Body of pancreas (tissue), 4 donors: ENCODE data around the gene PPM1N. TPM values are rescaled to one million over a fixed set of nuclear protein-coding genes. Genes with fewer than 3 reads are reported as not detected.

Source experiments
- ATAC-seq: fragments of 150-250 bp; one replicate; pipeline ENCODE4 v1.9.1; 2016
- DNase-seq, 4 donors: peaks; one replicate each; pipeline ENCODE4 v3.0.0-alpha.2; 2019
- H3K27ac ChIP-seq, 4 donors: fragments of 200-600 bp; sonication (generic); 1 replicate in 3 of 4; 2 replicates in 1 of 4; pipeline versions ENCODE4 v1.5.1 to v1.6.1; 2016 to 2019; ENCODE audit warnings: mild to moderate bottlenecking in 1 of 4, mixed read lengths in 1 of 4, moderate library complexity in 1 of 4
- H3K27me3 ChIP-seq, 2 donors: fragments of 200-600 bp; sonication (generic); one replicate each; pipeline ENCODE4 v1.6.0; 2016; ENCODE audit warnings: mild to moderate bottlenecking in 1 of 2
- H3K36me3 ChIP-seq, 2 donors: fragments of 200-600 bp; sonication (generic); replicated peaks in 1 of 2; 2 replicates each; pipeline ENCODE4 v1.5.1; 2016; ENCODE audit warnings: low read depth in 2 of 2; ENCODE audit not compliant: insufficient read depth in 1 of 2
- H3K4me1 ChIP-seq: fragments of 200-600 bp; sonication (generic); one replicate; pipeline ENCODE4 v1.6.0; 2016
- H3K4me3 ChIP-seq, 2 donors: fragments of 200-600 bp; sonication (generic); 1 replicate in 1 of 2; 2 replicates in 1 of 2; pipeline ENCODE4 v1.5.1; 2016 to 2019
- H3K9me3 ChIP-seq, 3 donors: fragments of 200-600 bp; sonication (generic); 1 replicate in 2 of 3; 2 replicates in 1 of 3; pipeline ENCODE4 v1.5.1; 2016
- POLR2A ChIP-seq, 3 donors: fragments of 450-650 bp; IDR thresholded peaks; one replicate each; pipeline ENCODE4 v1.6.1; 2016; ENCODE audit warnings: antibody characterized with exemption in 3 of 3, mild to moderate bottlenecking in 2 of 3
- WGBS, 2 donors: methylation state at CpG; one replicate each; pipeline ENCODE4 v1.1.5; 2017; 5-methylcytosine and 5-hydroxymethylcytosine counted together
- intact Hi-C: fragments of 100-400 bp; cut with DNase I; formaldehyde crosslinking; loops from one replicate; pipeline ENCODE4 v1.15.1; 2023
- total RNA-seq, 2 donors: library from RNA; depleted of rRNA; stranded (reverse); fragments of >200 nt; gene quantifications; one replicate each; pipeline ENCODE4 v1.1.0, GENCODE V29; 2016
- TF ChIP-seq, protein P1 (sequence below), 7 experiments: fragments of 450-650 bp in 4 of 7; fragments of 200-600 bp in 3 of 7; sonication (generic) in 3 of 7; IDR thresholded peaks; one replicate each; pipeline ENCODE4 v1.5.1; 2016 to 2019; ENCODE audit warnings: antibody characterized with exemption in 7 of 7

Gene PPM1N
- total RNA-seq, 2 donors from 2014 or later: not detected

DNA sequence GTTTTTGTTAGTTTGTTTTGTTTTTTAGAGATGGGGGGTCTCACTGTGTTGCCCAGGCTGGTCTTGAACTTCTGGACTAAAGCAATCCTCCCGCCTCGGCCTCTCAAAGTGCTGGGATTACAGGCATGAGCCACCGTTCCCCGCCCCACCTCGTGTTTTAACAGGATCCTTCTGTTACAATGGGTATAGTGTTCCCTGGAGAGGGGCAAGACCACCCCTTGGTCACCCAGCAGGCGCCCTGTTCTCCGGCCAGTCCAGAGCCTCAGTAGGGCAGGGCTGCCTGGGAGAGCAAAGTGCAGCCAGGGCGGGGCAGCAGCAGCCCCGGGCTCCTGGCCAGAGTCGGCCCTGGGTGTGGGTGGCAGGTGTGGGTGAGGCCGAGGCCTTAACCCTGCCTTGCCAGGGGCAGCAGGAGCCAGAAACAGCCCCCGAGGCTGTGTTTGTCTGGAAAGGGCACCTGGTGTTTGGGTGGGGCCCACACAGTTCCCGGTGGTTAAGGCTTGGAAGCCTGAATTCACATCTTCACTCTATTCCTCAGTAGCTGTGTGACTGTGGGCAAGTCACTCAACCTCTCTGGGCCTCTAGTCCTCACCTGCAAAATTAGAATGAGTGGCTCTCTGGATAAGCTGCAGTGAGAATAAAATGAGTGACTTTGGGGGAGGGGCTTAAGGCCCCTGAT, 16.3 kb downstream of the PPM1N start:
- 15 to 28% methylated on average over 10 to 12 of the region's 13 CpGs for WGBS, 2 donors
- peak overlapping the region; percentile 48 to 64 (median 56) for H3K27ac ChIP-seq
- TF ChIP-seq POLR2A (IDR thresholded peaks at IDR 0.05): no peak
- TF ChIP-seq, protein P1, sequence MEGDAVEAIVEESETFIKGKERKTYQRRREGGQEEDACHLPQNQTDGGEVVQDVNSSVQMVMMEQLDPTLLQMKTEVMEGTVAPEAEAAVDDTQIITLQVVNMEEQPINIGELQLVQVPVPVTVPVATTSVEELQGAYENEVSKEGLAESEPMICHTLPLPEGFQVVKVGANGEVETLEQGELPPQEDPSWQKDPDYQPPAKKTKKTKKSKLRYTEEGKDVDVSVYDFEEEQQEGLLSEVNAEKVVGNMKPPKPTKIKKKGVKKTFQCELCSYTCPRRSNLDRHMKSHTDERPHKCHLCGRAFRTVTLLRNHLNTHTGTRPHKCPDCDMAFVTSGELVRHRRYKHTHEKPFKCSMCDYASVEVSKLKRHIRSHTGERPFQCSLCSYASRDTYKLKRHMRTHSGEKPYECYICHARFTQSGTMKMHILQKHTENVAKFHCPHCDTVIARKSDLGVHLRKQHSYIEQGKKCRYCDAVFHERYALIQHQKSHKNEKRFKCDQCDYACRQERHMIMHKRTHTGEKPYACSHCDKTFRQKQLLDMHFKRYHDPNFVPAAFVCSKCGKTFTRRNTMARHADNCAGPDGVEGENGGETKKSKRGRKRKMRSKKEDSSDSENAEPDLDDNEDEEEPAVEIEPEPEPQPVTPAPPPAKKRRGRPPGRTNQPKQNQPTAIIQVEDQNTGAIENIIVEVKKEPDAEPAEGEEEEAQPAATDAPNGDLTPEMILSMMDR (IDR thresholded peaks at IDR 0.05): no peak
- DNase-seq (peak; percentile 68 to 82 (median 74)), ATAC-seq (peak; percentile 82)
- H3K27me3 ChIP-seq: no peaks in the 10 kb centered on the region
- peaks cover 30% of the 10 kb centered on the region for H3K4me1 ChIP-seq
- peaks cover 0 to 3% of the 10 kb centered on the region in 2 donors for H3K36me3 ChIP-seq
- intact Hi-C loops: loop anchor here (10.0 kb wide), 1 partner anchor 60 kb away; no protein-coding TSS in a partner anchor
- no peaks in the 10 kb centered on the region for H3K9me3 ChIP-seq
- H3K4me3 ChIP-seq: no peak overlapping the region

DNA sequence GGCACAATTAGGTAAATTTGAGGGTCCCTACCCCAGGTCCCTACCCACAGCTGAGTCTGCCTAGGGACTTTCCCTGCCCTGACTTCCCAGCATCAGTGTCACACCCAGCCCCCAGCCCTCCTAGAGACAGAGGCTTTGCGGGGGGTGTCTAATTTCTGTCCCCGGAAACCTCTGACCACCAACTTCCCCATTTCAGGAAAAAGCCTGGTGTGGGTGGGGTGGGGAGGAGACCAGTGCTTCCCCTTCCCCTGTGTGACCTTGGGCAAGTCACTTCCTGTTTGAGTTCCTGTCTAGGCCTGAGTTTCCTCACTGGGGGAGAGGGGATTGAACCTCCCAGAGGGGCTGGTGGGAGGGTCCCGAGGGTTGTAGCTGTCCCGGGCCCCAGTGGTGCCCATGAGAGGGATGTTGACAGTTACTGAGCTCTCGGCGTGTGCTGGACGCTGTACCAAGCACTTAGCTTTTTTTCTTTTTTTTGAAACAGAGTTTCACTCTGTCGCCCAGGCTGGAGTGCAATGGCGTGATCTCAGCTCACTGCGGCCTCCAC, 16.9 kb downstream of the PPM1N start:
- H3K4me1 ChIP-seq: peaks cover 26% of the 10 kb centered on the region
- peaks cover 0 to 3% of the 10 kb centered on the region in 2 donors for H3K36me3 ChIP-seq
- intact Hi-C loops: loop anchor here (10.0 kb wide), 1 partner anchor 60 kb away; no protein-coding TSS in a partner anchor
- TF ChIP-seq, protein P1 (IDR thresholded peaks at IDR 0.05): no peak
- no peak for TF ChIP-seq POLR2A (IDR thresholded peaks at IDR 0.05)
- peak overlapping the region; percentile 48 to 64 (median 56) for H3K27ac ChIP-seq
- WGBS, 2 donors: 71 to 73% methylated on average over 9 to 10 of the region's 10 CpGs
- no peaks in the 10 kb centered on the region for H3K27me3 ChIP-seq
- H3K4me3 ChIP-seq: no peak overlapping the region
- peak; percentile 15 for ATAC-seq
- peak in 1 of 4 donors; percentile 72 for DNase-seq
- no peaks in the 10 kb centered on the region for H3K9me3 ChIP-seq

DNA sequence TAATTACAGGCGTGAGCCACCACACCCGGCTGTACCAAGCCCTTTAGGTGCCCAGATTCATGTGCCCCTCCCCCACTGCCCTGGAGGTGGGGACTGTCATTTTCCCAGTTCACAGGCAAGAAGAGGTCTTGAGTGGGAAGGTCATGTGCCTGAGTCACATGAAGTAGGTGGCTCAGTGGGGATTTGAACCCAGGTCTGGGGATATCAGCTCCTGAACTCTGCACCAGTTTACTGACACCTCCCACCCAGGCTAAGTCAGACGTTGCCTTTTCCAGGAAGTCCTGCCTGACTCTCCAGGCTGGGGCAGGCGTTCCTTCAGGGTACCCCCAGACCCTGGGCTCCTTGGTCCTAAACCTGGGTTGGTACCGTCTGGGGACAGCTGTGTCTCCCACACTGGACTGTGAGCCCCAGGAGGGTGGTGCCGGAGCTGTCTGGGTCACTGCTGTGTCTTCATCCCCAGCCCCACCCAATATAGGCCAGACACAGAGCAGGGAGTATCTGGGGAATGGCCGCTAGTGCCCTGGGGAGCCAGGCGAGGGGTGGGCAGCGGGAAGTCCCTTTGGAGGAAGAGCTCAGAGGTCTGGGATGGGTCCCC, 17.7 kb downstream of the PPM1N start:
- no peaks in the 10 kb centered on the region for H3K27me3 ChIP-seq
- peaks cover 26% of the 10 kb centered on the region for H3K4me1 ChIP-seq
- WGBS, 2 donors: 72 to 73% methylated on average over 7 to 9 of the region's 9 CpGs
- DNase-seq (no peak), ATAC-seq (no peak)
- peaks cover 0 to 4% of the 10 kb centered on the region in 2 donors for H3K36me3 ChIP-seq
- intact Hi-C loops: loop anchor here (10.0 kb wide), 1 partner anchor 59 kb away; no protein-coding TSS in a partner anchor
- no peak overlapping the region for H3K4me3 ChIP-seq
- H3K27ac ChIP-seq: peak overlapping the region in 2 of 4 donors; percentile 61 to 64
- TF ChIP-seq, protein P1 (IDR thresholded peaks at IDR 0.05): no peak
- no peak for TF ChIP-seq POLR2A (IDR thresholded peaks at IDR 0.05)
- H3K9me3 ChIP-seq: no peaks in the 10 kb centered on the region

DNA sequence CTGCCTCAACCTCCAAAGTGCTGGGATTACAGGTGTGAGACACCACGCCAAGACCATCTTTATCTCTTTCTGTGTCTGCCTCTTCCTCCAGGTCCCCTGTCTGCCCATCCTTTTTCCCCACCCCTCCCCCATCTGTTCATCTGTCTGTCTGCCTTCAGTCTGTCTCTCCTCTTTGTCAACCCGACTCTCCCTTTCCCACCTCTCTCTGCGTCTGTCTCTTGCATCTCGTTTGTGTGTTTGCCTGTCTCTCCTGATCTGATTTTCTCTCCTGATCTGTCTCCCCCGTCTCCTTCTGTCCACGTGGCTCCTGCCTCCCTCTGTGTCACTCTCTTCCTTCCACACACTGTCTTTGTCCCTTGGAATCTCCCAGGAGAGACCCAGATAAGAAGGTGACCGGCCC, 19.0 kb downstream of the PPM1N start:
- Histone ChIP-seq H3K4me3 (no peak overlapping the region), H3K27me3 (no peaks in the 10 kb centered on the region), H3K36me3 (peaks cover 0 to 4% of the 10 kb centered on the region in 2 donors), H3K27ac (no peak overlapping the region), H3K9me3 (no peaks in the 10 kb centered on the region), H3K4me1 (peaks cover 26% of the 10 kb centered on the region)
- 64 to 70% methylated on average over 7 of the region's 7 CpGs for WGBS, 2 donors
- DNase-seq: no peak
- TF ChIP-seq POLR2A (IDR thresholded peaks at IDR 0.05): no peak
- TF ChIP-seq, protein P1 (IDR thresholded peaks at IDR 0.05): no peak
- no peak for ATAC-seq
- intact Hi-C loops: loop anchor here (10.0 kb wide), 1 partner anchor 58 kb away; no protein-coding TSS in a partner anchor
